DND-41 (cell line): ENCODE data around the gene MTRFR.

Source experiments
- ATAC-seq: fragments of 200-7000 bp; cut with Tn5 transposase; 3 replicates; pipeline ENCODE4 v1.9.1; 2021; ENCODE audit warnings: low read depth; ENCODE audit not compliant: insufficient read depth
- DNase-seq: peaks from one replicate; pipeline ENCODE4 v3.0.0-alpha.2; 2020
- H2AFZ ChIP-seq: 2 replicates; pipeline ENCODE4 v1.6.0; 2012; ENCODE audit warnings: low read depth, low read length
- H3K27ac ChIP-seq: 2 replicates; pipeline ENCODE4 v1.5.1; 2012; ENCODE audit warnings: low read length, inconsistent platforms
- H3K27me3 ChIP-seq: fragments of 200-600 bp; sonication (generic); 2 replicates; pipeline ENCODE4 v1.6.0; 2012; ENCODE audit warnings: low read length, mild to moderate bottlenecking, inconsistent platforms; ENCODE audit not compliant: insufficient read depth, poor library complexity
- H3K36me3 ChIP-seq: 2 replicates; pipeline ENCODE4 v1.5.1; 2012; ENCODE audit warnings: low read length, inconsistent platforms; ENCODE audit not compliant: insufficient read depth
- H3K4me1 ChIP-seq: 2 replicates; pipeline ENCODE4 v1.5.1; 2012; ENCODE audit warnings: mild to moderate bottlenecking, low read length; ENCODE audit not compliant: insufficient read depth
- H3K4me2 ChIP-seq: 2 replicates; pipeline ENCODE4 v1.6.0; 2012; ENCODE audit warnings: mild to moderate bottlenecking, moderate library complexity, low read length, inconsistent platforms; ENCODE audit not compliant: insufficient read depth
- H3K4me3 ChIP-seq, 2 experiments: fragments of 200-600 bp in 1 of 2; shearing (Covaris generic) in 1 of 2; 2 replicates each; pipeline ENCODE4 v1.5.1; 2012 to 2016; ENCODE audit warnings: inconsistent platforms in 2 of 2, low read length in 2 of 2, mild to moderate bottlenecking in 2 of 2, low read depth in 1 of 2, moderate library complexity in 1 of 2
- H3K79me2 ChIP-seq: 2 replicates; pipeline ENCODE4 v1.6.0; 2012; ENCODE audit warnings: low read length, inconsistent platforms; ENCODE audit not compliant: insufficient read depth
- H3K9ac ChIP-seq: 2 replicates; pipeline ENCODE4 v1.6.0; 2012; ENCODE audit warnings: low read depth, mild to moderate bottlenecking, inconsistent platforms, low read length, moderate library complexity
- H3K9me3 ChIP-seq: 2 replicates; pipeline ENCODE4 v1.5.1; 2012; ENCODE audit warnings: low read length, moderate library complexity, mild to moderate bottlenecking, inconsistent platforms; ENCODE audit not compliant: insufficient read depth, severe bottlenecking
- H4K20me1 ChIP-seq: 2 replicates; pipeline ENCODE4 v1.6.0; 2012; ENCODE audit warnings: low read length; ENCODE audit not compliant: insufficient read depth
- EZH2 ChIP-seq: IDR thresholded peaks from 3 replicates; pipeline ENCODE4 v1.6.1; 2012; ENCODE audit warnings: borderline replicate concordance, low read depth, mild to moderate bottlenecking, moderate library complexity, low read length, inconsistent platforms; ENCODE audit not compliant: severe bottlenecking
- TF ChIP-seq, protein P1 (sequence below): IDR thresholded peaks from 2 replicates; pipeline ENCODE4 v1.5.1; 2012; ENCODE audit warnings: borderline replicate concordance, low read length, moderate library complexity, mild to moderate bottlenecking; ENCODE audit not compliant: poor library complexity, severe bottlenecking; ENCODE audit errors: extremely low read depth

MTRFR gene

DNA sequence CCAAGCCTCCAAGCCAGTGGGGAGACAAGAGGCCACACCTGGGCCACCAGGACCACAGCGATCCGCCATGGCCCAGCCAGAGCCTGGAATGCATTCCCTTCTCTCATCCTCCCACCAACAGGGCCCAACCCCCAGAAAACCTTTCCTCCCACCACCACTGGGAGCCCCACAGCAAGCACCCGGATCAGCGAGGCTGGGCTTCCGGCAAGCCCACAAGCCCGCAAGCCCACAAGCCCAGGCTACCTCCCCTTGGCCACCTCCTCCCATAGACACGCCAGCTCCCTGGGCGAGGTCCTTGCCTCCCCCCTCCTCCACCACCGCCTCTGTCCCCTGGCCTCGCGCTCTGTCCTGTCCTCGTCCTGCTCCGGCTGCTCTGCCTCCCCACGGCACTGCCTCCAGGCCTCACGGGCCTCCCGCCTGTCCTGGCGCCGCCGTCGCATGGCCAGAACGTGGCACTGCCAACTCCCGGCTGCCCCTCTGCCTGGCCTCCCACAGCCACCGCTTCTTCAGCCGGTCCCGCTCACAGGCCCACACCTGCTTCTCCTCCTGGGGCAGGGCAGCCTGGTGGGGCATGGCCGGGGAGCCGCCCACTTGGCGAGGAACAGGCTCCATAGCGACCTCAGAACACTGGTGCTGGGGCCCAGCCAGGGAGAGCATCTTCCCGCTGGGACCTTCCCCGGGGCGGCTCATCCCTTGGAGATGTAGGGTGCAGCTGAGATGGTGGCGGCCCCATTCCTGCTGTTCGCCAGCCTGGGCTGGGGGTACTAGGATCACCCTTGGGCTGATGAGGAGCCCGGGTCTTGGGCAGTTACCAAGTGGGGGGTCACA, 32.8 kb downstream of the MTRFR start:
- peaks cover 62% of the 10 kb centered on the region for H3K36me3 ChIP-seq
- H3K27ac ChIP-seq = no peak overlapping the region
- no peak overlapping the region for H3K9ac ChIP-seq
- no peak overlapping the region for H3K4me2 ChIP-seq
- H3K4me3 ChIP-seq = no peak overlapping the region
- no peak for TF ChIP-seq EZH2
- TF ChIP-seq, protein P1, sequence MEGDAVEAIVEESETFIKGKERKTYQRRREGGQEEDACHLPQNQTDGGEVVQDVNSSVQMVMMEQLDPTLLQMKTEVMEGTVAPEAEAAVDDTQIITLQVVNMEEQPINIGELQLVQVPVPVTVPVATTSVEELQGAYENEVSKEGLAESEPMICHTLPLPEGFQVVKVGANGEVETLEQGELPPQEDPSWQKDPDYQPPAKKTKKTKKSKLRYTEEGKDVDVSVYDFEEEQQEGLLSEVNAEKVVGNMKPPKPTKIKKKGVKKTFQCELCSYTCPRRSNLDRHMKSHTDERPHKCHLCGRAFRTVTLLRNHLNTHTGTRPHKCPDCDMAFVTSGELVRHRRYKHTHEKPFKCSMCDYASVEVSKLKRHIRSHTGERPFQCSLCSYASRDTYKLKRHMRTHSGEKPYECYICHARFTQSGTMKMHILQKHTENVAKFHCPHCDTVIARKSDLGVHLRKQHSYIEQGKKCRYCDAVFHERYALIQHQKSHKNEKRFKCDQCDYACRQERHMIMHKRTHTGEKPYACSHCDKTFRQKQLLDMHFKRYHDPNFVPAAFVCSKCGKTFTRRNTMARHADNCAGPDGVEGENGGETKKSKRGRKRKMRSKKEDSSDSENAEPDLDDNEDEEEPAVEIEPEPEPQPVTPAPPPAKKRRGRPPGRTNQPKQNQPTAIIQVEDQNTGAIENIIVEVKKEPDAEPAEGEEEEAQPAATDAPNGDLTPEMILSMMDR = no peak
- H3K4me1 ChIP-seq = peaks cover 20% of the 10 kb centered on the region
- H3K79me2 ChIP-seq = peaks cover 46% of the 10 kb centered on the region
- peaks cover 18% of the 10 kb centered on the region; the same call in 1 of the 2 replicates for H4K20me1 ChIP-seq
- ATAC-seq (no peak), DNase-seq (no peak)
- no peaks in the 10 kb centered on the region for H3K27me3 ChIP-seq
- H3K9me3 ChIP-seq = no peaks in the 10 kb centered on the region
- H2AFZ ChIP-seq = no peak overlapping the region

DNA sequence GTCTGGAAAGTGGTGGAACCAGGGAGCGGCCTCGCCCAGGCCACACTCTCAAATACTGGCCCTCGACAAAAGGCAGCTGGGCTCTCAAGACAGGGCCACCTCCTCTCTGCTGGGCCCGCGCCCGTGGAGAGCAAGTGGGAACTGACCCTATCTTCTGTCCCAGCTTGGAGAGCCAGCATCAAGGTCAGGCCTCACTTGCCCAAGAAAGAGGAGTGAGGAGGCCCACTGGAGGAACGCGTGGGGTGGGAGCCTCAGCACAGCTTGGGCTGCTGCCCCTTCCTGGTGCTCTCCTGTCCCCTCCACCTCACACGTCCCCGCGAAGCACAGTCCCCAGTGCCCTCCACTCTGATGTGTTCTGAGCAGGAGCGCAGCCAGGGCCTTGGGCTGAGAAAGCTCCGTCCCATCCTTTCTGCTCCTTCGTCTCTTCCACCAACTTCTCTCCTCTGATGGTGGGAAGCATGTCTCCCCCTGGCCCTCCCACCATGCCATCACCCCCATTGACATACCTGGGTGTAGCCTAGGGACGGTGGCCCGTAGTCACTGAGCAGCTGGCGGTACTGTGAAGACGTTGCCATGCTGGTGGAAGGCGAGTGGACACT, 33.5 kb downstream of the MTRFR start:
- Histone ChIP-seq H3K4me3 (no peak overlapping the region), H3K9ac (no peak overlapping the region), H3K79me2 (peaks cover 49% of the 10 kb centered on the region), H3K36me3 (peaks cover 55% of the 10 kb centered on the region), H3K4me1 (peaks cover 20% of the 10 kb centered on the region), H3K27ac (no peak overlapping the region), H4K20me1 (peaks cover 15% of the 10 kb centered on the region; the same call in 1 of the 2 replicates), H3K9me3 (no peaks in the 10 kb centered on the region), H2AFZ (no peak overlapping the region), H3K27me3 (no peaks in the 10 kb centered on the region), H3K4me2 (no peak overlapping the region)
- ATAC-seq = no peak
- DNase-seq = no peak
- no peak for TF ChIP-seq EZH2
- TF ChIP-seq, protein P1 = no peak

DNA sequence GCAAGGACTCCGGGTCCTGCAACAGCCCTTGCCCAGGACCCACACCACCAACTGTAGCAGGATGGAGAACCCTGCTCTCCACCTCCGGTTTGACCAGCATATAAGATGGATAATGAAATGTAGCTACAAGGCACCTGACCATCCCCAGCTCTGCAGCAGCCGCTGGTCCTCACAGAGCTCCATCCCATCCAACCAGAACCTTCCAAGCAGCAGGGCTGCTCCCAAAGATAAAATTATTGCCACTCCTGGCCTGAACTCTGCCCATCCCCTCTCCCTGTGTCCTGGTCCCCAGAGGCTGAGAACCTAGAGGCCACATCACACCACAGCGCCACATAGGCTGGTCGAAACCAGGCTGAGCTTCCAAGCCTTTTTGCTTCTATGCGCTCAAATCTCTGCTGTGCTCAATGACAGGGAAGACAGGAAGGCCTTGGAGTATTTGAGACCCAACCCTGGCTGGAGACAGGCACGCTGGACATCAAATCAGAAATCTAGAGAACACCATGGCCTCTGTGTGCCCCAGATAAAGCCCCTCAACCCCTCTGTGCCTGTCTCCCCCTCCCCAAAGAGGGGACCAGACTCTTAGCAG, 34.2 kb downstream of the MTRFR start:
- TF ChIP-seq, protein P1 = no peak
- no peak for TF ChIP-seq EZH2
- Histone ChIP-seq H3K9ac (no peak overlapping the region), H3K36me3 (peaks cover 49% of the 10 kb centered on the region), H3K27me3 (no peaks in the 10 kb centered on the region), H3K4me2 (0 out of 2 replicates have a peak overlapping the region, but pooled peaks have one; percentile 4), H3K9me3 (no peaks in the 10 kb centered on the region), H3K4me3 (no peak overlapping the region), H3K79me2 (peaks cover 49% of the 10 kb centered on the region), H3K4me1 (peaks cover 26% of the 10 kb centered on the region), H3K27ac (no peak overlapping the region), H4K20me1 (peaks cover 14% of the 10 kb centered on the region; the same call in 1 of the 2 replicates), H2AFZ (no peak overlapping the region)
- ATAC-seq (no peak), DNase-seq (no peak)
